Gastroesophageal sphincter (tissue), 3 donors: ENCODE results near the gene LPIN1.

Experiments
- EP300 ChIP-seq: sonication (generic); formaldehyde crosslinking; IDR thresholded peaks from one replicate; pipeline ENCODE4 v1.6.1; 2017; ENCODE audit warnings: antibody characterized with exemption, mild to moderate bottlenecking
- POLR2A ChIP-seq, 2 donors: fragments of 450-650 bp; IDR thresholded peaks; one replicate each; pipeline ENCODE4 v1.6.1; 2017; ENCODE audit warnings: antibody characterized with exemption in 2 of 2, mild to moderate bottlenecking in 2 of 2, moderate library complexity in 1 of 2
- POLR2AphosphoS5 ChIP-seq: sonication (generic); formaldehyde crosslinking; IDR thresholded peaks from one replicate; pipeline ENCODE4 v1.6.1; 2017; ENCODE audit warnings: antibody characterized with exemption
- TF ChIP-seq, protein P1 (sequence below), 4 experiments: fragments of 200-600 bp in 2 of 4; fragments of 450-650 bp in 2 of 4; sonication (generic) in 1 of 4; IDR thresholded peaks; one replicate each; pipeline ENCODE4 v1.5.1; 2017 to 2019; ENCODE audit warnings: antibody characterized with exemption in 4 of 4, mild to moderate bottlenecking in 2 of 4, moderate library complexity in 2 of 4

GRCh38 chr2:11784280-11784679, 37.8 kb downstream of the LPIN1 start:
- TF ChIP-seq POLR2A (IDR thresholded peaks at IDR 0.05) = no peak
- TF ChIP-seq, protein P1, sequence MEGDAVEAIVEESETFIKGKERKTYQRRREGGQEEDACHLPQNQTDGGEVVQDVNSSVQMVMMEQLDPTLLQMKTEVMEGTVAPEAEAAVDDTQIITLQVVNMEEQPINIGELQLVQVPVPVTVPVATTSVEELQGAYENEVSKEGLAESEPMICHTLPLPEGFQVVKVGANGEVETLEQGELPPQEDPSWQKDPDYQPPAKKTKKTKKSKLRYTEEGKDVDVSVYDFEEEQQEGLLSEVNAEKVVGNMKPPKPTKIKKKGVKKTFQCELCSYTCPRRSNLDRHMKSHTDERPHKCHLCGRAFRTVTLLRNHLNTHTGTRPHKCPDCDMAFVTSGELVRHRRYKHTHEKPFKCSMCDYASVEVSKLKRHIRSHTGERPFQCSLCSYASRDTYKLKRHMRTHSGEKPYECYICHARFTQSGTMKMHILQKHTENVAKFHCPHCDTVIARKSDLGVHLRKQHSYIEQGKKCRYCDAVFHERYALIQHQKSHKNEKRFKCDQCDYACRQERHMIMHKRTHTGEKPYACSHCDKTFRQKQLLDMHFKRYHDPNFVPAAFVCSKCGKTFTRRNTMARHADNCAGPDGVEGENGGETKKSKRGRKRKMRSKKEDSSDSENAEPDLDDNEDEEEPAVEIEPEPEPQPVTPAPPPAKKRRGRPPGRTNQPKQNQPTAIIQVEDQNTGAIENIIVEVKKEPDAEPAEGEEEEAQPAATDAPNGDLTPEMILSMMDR (IDR thresholded peaks at IDR 0.05) = no peak
- TF ChIP-seq POLR2AphosphoS5 = no peak
- TF ChIP-seq EP300 = no peak
